HG03103 (cell line): ENCODE measurements around the gene R3HCC1L.

ENCODE experiments used
- ATAC-seq: cut with Tn5 transposase; IDR thresholded peaks from one replicate; pipeline ENCODE4 v1.9.1; 2021; ENCODE audit warnings: low read depth; ENCODE audit not compliant: unreplicated experiment

R3HCC1L gene

GRCh38 chr10:98134431-98135221, at the start of gene R3HCC1L:
TSS of gene R3HCC1L (plus strand) at chr10:98134657. CDS start at chr10:98208115, 73,458 bp downstream.
- ATAC-seq = peak; percentile 81

GRCh38 chr10:98085238-98085637, 49.2 kb upstream of the R3HCC1L start:
- ATAC-seq = no peak

- no peak for ATAC-seq
Measured at GRCh38 chr10:98086837-98087708, 47.4 kb upstream of the R3HCC1L start.

GRCh38 chr10:98088186-98088971, 46.1 kb upstream of the R3HCC1L start:
- ATAC-seq = no peak

GRCh38 chr10:98090822-98091221, 43.6 kb upstream of the R3HCC1L start:
- ATAC-seq = no peak

- ATAC-seq = no peak
Measured at GRCh38 chr10:98096316-98096715, 38.1 kb upstream of the R3HCC1L start.

- ATAC-seq = no peak
Measured at GRCh38 chr10:98096731-98097130, 37.7 kb upstream of the R3HCC1L start.

- no peak for ATAC-seq
Measured at GRCh38 chr10:98097175-98097574, 37.3 kb upstream of the R3HCC1L start.

- no peak for ATAC-seq
Measured at GRCh38 chr10:98097616-98098015, 36.8 kb upstream of the R3HCC1L start.

GRCh38 chr10:98098247-98098646, 36.2 kb upstream of the R3HCC1L start:
- no peak for ATAC-seq

- no peak for ATAC-seq
Measured at GRCh38 chr10:98100476-98100875, 34.0 kb upstream of the R3HCC1L start.

- ATAC-seq = no peak
Measured at GRCh38 chr10:98101366-98101765, 33.1 kb upstream of the R3HCC1L start.

- no peak for ATAC-seq
Measured at GRCh38 chr10:98104125-98104524, 30.3 kb upstream of the R3HCC1L start.

- ATAC-seq = no peak
Measured at GRCh38 chr10:98106531-98106930, 27.9 kb upstream of the R3HCC1L start.

- ATAC-seq = no peak
Measured at GRCh38 chr10:98107644-98108430, 26.6 kb upstream of the R3HCC1L start.

- ATAC-seq = no peak
Measured at GRCh38 chr10:98110356-98110755, 24.1 kb upstream of the R3HCC1L start.

GRCh38 chr10:98115031-98115787, 19.2 kb upstream of the R3HCC1L start:
- ATAC-seq = no peak

GRCh38 chr10:98119891-98120290, 14.6 kb upstream of the R3HCC1L start:
- ATAC-seq = no peak

- no peak for ATAC-seq
Measured at GRCh38 chr10:98125940-98126631, 8.4 kb upstream of the R3HCC1L start.
